Measurements from ENCODE around the gene ADGRF3. TPM values are rescaled to one million over a fixed set of nuclear protein-coding genes. Genes with fewer than 3 reads are reported as not detected.
"Not testable (repeated sequence)": the region's sequence is repeated elsewhere in the genome, so short reads cannot be mapped to it uniquely, and the experiment has no call there.

Gene ADGRF3
- total RNA-seq, 1 donor from 2014 or later, result 0.35 TPM

DNA sequence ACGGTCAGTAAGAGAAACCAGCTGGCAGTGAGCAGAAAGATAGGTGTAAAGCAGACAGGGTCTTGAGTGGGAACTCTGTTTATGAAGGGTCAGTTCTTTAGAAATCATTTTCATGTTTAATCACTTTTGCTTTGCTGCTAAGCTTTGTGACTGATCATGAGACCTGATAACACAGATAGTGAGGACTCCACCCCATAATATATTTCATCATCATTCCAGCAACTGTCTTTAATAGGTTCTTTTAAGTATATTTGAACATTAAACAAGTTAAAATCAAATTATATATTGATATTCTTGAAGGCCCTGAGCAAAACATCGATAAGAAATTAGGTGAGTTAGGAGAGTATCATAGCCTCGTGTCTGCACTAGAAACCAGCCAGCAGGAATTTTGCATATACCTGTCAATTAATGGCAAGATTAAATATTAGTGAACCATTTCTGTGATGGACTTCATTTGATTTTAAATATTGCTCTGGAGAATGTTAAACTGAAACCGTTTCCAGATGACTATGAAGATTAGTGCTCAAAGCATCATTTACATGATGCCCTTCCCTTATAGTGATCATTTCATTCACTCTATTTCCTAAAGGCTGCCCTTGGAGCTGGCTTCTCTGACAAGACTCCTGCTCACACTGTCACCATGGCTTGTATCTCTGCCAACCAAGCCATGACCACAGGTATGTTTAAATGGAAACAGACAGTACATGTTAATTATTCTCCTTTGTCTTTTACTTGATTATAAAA is 69.9 kb downstream of the ADGRF3 start:
- DNase-seq (ENCODE audit: low spot score), result no peak

GRCh38 chr2:26274058-26274613 is 72.5 kb downstream of the ADGRF3 start:
- DNase-seq (ENCODE audit: low spot score), result peak; percentile 91

DNA sequence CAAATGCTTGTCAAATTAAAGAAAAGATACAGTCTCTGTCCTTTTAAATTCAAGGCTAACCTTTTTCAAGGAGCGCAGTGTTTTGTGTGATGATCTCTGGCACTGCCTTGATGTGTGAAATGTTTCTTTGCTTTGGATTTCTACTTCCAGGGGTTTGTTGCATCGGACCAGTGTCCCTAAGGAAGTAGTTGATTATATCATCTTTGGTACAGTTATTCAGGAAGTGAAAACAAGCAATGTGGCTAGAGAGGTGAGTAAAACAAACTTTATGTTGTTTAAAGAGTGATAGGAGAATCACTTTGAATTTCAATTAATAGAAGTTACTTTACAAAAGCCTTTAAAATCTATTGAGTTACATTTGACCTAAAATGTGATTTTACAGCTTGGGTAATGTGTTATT is 73.1 kb downstream of the ADGRF3 start:
- no peak for DNase-seq (ENCODE audit: low spot score)

DNA sequence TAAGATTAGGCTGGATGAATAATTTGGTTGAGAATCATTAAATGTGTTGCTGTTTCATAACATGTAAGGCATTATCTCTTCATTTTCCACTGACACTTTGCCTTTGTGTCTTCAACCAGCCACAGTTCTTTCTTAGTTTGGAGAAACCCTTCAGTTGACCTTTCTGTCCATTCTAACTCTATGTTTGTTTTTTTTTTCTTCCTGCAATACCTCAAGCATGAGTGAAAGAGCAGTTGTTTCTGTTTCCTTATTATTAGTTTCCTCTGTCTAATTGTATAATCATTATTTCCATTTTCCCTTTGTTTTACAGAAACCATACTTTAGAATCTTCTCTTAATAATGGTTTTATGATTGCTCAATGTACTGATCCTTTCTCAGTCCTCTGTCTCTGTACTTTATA is 76.2 kb downstream of the ADGRF3 start:
- no peak for DNase-seq (ENCODE audit: low spot score)

DNA sequence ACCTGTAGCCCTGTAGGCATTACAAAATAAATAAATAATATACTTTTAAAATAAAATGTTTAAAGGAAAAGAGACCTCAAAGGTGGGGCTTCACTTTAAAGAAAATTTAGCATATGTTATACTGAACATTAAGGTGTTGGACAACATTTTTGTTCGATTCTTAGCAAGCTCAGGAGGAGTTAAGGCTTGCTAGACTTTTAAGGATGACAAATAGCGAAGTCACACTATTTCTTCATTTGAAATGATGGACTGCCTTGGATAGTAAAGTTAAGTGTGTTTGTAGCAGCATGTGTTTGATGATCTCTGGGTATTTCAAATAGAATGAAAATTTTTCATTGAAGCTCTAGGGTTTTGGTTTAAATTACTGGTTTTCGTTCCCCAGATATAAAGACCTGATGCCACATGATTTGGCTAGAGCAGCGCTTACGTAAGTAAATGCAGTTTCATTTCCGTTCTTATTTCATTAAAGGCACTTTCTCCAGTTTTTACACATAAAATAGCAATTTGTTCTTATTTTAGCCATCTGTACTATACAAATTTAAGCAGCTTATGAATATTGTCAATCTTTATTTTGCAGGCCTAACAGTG is 76.9 kb downstream of the ADGRF3 start:
- DNase-seq (ENCODE audit: low spot score), result no peak

- not testable (repeated sequence) for DNase-seq (ENCODE audit: low spot score)
Measured at GRCh38 chr2:26268670-26269385, 77.8 kb downstream of the ADGRF3 start.

- DNase-seq (ENCODE audit: low spot score), result no peak
Measured at GRCh38 chr2:26268213-26268612, 78.4 kb downstream of the ADGRF3 start.

DNA sequence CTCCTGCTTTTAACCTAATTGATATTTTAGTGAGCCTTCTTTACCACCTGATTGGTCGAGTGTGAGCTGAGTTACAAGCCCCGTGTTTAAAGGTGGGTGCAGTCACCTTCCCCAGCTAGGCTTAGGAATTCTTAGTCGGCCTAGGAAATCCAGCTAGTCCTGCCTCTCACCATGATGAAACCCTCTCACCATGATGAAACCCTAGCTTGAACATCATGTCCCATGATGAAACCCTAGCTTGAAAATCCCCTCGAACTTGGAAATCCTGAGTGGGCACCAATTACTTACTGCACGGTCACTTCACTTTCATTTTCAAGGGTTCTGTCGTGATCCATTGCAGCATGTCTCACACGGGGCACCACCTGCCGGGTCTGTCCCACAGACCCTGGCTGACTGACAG is 87.8 kb downstream of the ADGRF3 start:
- DNase-seq (ENCODE audit: low spot score), result not testable (repeated sequence)

Other genes with a start within 250 kb of the ADGRF3 start
- 4.9 TPM for gene GAREM2, start 173.7 kb downstream of the ADGRF3 start, total RNA-seq
- gene HADHA, start 102.2 kb downstream of the ADGRF3 start, total RNA-seq, result 134 TPM
- gene HADHB, start 101.8 kb downstream of the ADGRF3 start, total RNA-seq, result 135 TPM
- gene SELENOI, start 646 bp downstream of the ADGRF3 start, total RNA-seq, result 30.9 TPM
- 0.40 TPM for gene DRC1, start 55.1 kb upstream of the ADGRF3 start, total RNA-seq
- gene OTOF, start 131.3 kb upstream of the ADGRF3 start, total RNA-seq, result 0.09 TPM